ENCODE results near the gene MYOZ3.

The MYOZ3 gene

DNA sequence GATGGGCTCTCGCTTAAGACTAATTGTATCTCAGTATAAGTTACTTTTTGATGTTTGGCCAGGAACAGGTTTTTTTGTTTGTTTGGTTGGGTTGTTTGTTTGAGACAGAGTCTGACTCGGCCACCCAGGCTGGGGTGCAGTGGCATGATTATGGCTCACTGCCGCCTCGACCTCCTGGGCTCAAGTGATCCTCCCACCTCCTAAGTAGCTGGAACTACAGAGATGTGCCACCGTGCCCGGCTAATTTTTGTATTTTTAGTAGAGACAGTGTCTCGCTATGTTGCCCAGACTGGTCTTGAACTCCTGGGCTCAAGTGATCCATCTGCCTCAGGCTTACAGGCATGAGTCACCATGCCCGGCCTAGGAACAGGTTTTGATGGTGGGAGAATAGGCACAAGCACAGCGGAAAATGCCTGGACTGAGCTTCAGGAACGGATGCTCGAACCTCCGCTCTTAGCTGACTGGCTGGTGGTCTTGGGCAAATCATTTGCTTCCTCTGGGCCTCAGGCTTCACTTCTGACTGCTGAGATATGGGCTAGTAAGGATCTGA is 32.0 kb upstream of the MYOZ3 start:
- no peak overlapping the region for H3K4me3 ChIP-seq (ENCODE audit: insufficient read depth in 1 of 2, low read depth in 1 of 2, low read length in 2 of 2)
- 92% methylated on average over 11 of the region's 12 CpGs for WGBS
- H4K91ac ChIP-seq (ENCODE audit: low read length) = peak overlapping the region; percentile 4
- no peak overlapping the region for H3K14ac ChIP-seq (ENCODE audit: low read length in 2 of 2)
- no peak overlapping the region for H3K4me2 ChIP-seq (ENCODE audit: low read length, poor library complexity, severe bottlenecking)
- H2BK120ac ChIP-seq (ENCODE audit: low read depth, low read length) = no peak overlapping the region
- H3K9ac ChIP-seq (ENCODE audit: low read length) = no peak overlapping the region
- H3K4ac ChIP-seq (ENCODE audit: low read depth in 1 of 2, low read length in 2 of 2) = no peak overlapping the region
- H4K8ac ChIP-seq (ENCODE audit: low read length) = no peak overlapping the region
- no peak for DNase-seq
- H3K79me1 ChIP-seq (replicated peaks; ENCODE audit: low read length, poor library complexity, severe bottlenecking) = no peaks in the 10 kb centered on the region
- H3K4me1 ChIP-seq (ENCODE audit: control insufficient read depth, insufficient read depth, low read depth, low read length) = peaks cover 20% of the 10 kb centered on the region
- no peak overlapping the region for H2BK5ac ChIP-seq (ENCODE audit: low read depth, low read length, poor library complexity, severe bottlenecking)
- H2AFZ ChIP-seq (ENCODE audit: low read depth, low read length) = no peak overlapping the region
- H3K18ac ChIP-seq (ENCODE audit: low read depth in 1 of 2, low read length in 2 of 2) = peak overlapping the region in 1 of 2 experiments; percentile 68
- H2BK12ac ChIP-seq (ENCODE audit: low read length in 2 of 2) = no peak overlapping the region
- H3K27ac ChIP-seq (ENCODE audit: low read length, poor library complexity, severe bottlenecking) = no peak overlapping the region
- no peaks in the 10 kb centered on the region for H3K36me3 ChIP-seq (ENCODE audit: control insufficient read depth in 1 of 2, insufficient read depth in 2 of 2, low read depth in 1 of 2, low read length in 2 of 2)
- H3K27me3 ChIP-seq (ENCODE audit: control insufficient read depth in 1 of 2, insufficient read depth in 1 of 2, low read length in 2 of 2) = peaks cover 0 to 17% of the 10 kb centered on the region in 2 experiments
- no peak overlapping the region for H3K23ac ChIP-seq (ENCODE audit: low read length in 2 of 2)
- no peak overlapping the region for H2BK15ac ChIP-seq (ENCODE audit: low read depth, poor library complexity, severe bottlenecking)
- H3K9me3 ChIP-seq (ENCODE audit: control insufficient read depth, low read length) = no peaks in the 10 kb centered on the region
- H2AK5ac ChIP-seq (ENCODE audit: low read length, severe bottlenecking) = no peak overlapping the region

GRCh38 chr5:150630016-150630415 is 31.0 kb upstream of the MYOZ3 start:
- Histone ChIP-seq H3K9ac (ENCODE audit: low read length) (no peak overlapping the region), H3K14ac (ENCODE audit: low read length in 2 of 2) (no peak overlapping the region), H3K9me3 (ENCODE audit: control insufficient read depth, low read length) (no peaks in the 10 kb centered on the region), H3K4ac (ENCODE audit: low read depth in 1 of 2, low read length in 2 of 2) (no peak overlapping the region), H2BK120ac (ENCODE audit: low read depth, low read length) (no peak overlapping the region), H2BK5ac (ENCODE audit: low read depth, low read length, poor library complexity, severe bottlenecking) (no peak overlapping the region), H2AK5ac (ENCODE audit: low read length, severe bottlenecking) (no peak overlapping the region), H2BK12ac (ENCODE audit: low read length in 2 of 2) (peak overlapping the region in 1 of 2 experiments; percentile 45), H2BK15ac (ENCODE audit: low read depth, poor library complexity, severe bottlenecking) (no peak overlapping the region), H3K79me1 (replicated peaks; ENCODE audit: low read length, poor library complexity, severe bottlenecking) (no peaks in the 10 kb centered on the region), H3K4me2 (ENCODE audit: low read length, poor library complexity, severe bottlenecking) (no peak overlapping the region), H3K18ac (ENCODE audit: low read depth in 1 of 2, low read length in 2 of 2) (peak overlapping the region in 1 of 2 experiments; percentile 52), H3K4me1 (ENCODE audit: control insufficient read depth, insufficient read depth, low read depth, low read length) (peaks cover 15% of the 10 kb centered on the region), H3K4me3 (ENCODE audit: insufficient read depth in 1 of 2, low read depth in 1 of 2, low read length in 2 of 2) (no peak overlapping the region), H3K27ac (ENCODE audit: low read length, poor library complexity, severe bottlenecking) (no peak overlapping the region), H4K8ac (ENCODE audit: low read length) (no peak overlapping the region), H3K27me3 (ENCODE audit: control insufficient read depth in 1 of 2, insufficient read depth in 1 of 2, low read length in 2 of 2) (peaks cover 0 to 11% of the 10 kb centered on the region in 2 experiments), H3K23ac (ENCODE audit: low read length in 2 of 2) (no peak overlapping the region), H2AFZ (ENCODE audit: low read depth, low read length) (no peak overlapping the region), H4K91ac (ENCODE audit: low read length) (no peak overlapping the region), H3K36me3 (ENCODE audit: control insufficient read depth in 1 of 2, insufficient read depth in 2 of 2, low read depth in 1 of 2, low read length in 2 of 2) (no peaks in the 10 kb centered on the region)
- DNase-seq = no peak
- WGBS = 95% methylated on average over 6 of the region's 6 CpGs

DNA sequence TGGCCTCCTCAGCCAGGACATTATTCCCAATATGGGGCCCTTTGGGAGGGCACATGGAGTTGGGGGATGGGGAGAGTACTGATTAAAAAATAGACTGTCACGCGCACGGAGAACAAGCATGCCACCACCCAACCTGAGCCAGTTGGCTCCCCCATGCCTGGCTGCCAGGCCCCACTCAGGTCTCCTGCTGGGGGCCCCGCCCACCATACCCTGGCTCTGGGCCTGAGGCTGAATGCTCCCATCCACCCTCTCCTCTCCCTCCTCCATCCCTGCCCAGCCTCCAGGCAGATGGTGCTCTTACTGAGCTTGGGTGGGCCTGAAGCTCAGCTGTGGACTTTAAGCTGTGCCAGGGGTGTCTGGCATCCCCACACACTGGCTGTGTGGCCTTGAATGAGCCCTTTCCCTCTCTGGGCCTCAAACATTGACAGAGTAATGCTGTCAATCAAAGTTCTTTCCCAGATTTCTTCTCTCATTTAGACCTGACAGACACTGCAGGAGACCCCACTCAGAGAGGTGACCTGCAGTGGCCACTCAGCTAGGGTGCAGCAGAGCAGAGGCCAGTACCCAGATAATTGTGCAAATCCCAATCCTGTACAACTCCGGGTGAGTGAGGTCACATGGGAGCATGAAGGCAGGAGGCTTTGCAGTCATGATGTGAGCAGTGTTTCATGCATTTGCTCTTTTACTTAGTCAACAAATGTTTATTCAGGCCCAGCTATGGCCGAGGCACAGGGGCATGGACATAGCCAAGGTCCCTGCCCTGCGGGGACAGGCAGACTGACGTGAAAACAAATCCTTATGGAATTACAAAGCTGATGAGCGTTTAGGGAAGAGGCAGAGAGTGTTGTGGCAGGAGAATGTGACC is 30.4 kb upstream of the MYOZ3 start:
- Histone ChIP-seq H4K91ac (ENCODE audit: low read length) (peak overlapping the region; percentile 60), H3K9ac (ENCODE audit: low read length) (no peak overlapping the region), H2AFZ (ENCODE audit: low read depth, low read length) (no peak overlapping the region), H3K9me3 (ENCODE audit: control insufficient read depth, low read length) (no peaks in the 10 kb centered on the region), H3K18ac (ENCODE audit: low read depth in 1 of 2, low read length in 2 of 2) (peak overlapping the region; percentile 41 to 52), H3K14ac (ENCODE audit: low read length in 2 of 2) (peak overlapping the region in 1 of 2 experiments; percentile 79), H3K79me1 (replicated peaks; ENCODE audit: low read length, poor library complexity, severe bottlenecking) (no peaks in the 10 kb centered on the region), H3K23ac (ENCODE audit: low read length in 2 of 2) (no peak overlapping the region), H4K8ac (ENCODE audit: low read length) (no peak overlapping the region), H3K4me2 (ENCODE audit: low read length, poor library complexity, severe bottlenecking) (no peak overlapping the region), H3K4me1 (ENCODE audit: control insufficient read depth, insufficient read depth, low read depth, low read length) (peaks cover 12% of the 10 kb centered on the region), H3K4ac (ENCODE audit: low read depth in 1 of 2, low read length in 2 of 2) (no peak overlapping the region), H3K36me3 (ENCODE audit: control insufficient read depth in 1 of 2, insufficient read depth in 2 of 2, low read depth in 1 of 2, low read length in 2 of 2) (no peaks in the 10 kb centered on the region), H2BK12ac (ENCODE audit: low read length in 2 of 2) (peak overlapping the region; percentile 38 to 49), H2BK15ac (ENCODE audit: low read depth, poor library complexity, severe bottlenecking) (peak overlapping the region; percentile 68), H3K4me3 (ENCODE audit: insufficient read depth in 1 of 2, low read depth in 1 of 2, low read length in 2 of 2) (no peak overlapping the region), H2AK5ac (ENCODE audit: low read length, severe bottlenecking) (no peak overlapping the region), H3K27ac (ENCODE audit: low read length, poor library complexity, severe bottlenecking) (no peak overlapping the region), H2BK120ac (ENCODE audit: low read depth, low read length) (peak overlapping the region; percentile 27), H2BK5ac (ENCODE audit: low read depth, low read length, poor library complexity, severe bottlenecking) (no peak overlapping the region), H3K27me3 (ENCODE audit: control insufficient read depth in 1 of 2, insufficient read depth in 1 of 2, low read length in 2 of 2) (peaks cover 0 to 5% of the 10 kb centered on the region in 2 experiments)
- DNase-seq = peak; percentile 51
- WGBS = 67% methylated on average over 6 of the region's 9 CpGs

- Histone ChIP-seq H2BK5ac (ENCODE audit: low read depth, low read length, poor library complexity, severe bottlenecking) (no peak overlapping the region), H3K23ac (ENCODE audit: low read length in 2 of 2) (no peak overlapping the region), H3K9me3 (ENCODE audit: control insufficient read depth, low read length) (no peaks in the 10 kb centered on the region), H3K27me3 (ENCODE audit: control insufficient read depth in 1 of 2, insufficient read depth in 1 of 2, low read length in 2 of 2) (no peaks in the 10 kb centered on the region), H3K4me1 (ENCODE audit: control insufficient read depth, insufficient read depth, low read depth, low read length) (peaks cover 13% of the 10 kb centered on the region), H3K27ac (ENCODE audit: low read length, poor library complexity, severe bottlenecking) (no peak overlapping the region), H3K4ac (ENCODE audit: low read depth in 1 of 2, low read length in 2 of 2) (peak overlapping the region in 1 of 2 experiments; percentile 59), H3K9ac (ENCODE audit: low read length) (no peak overlapping the region), H3K79me1 (replicated peaks; ENCODE audit: low read length, poor library complexity, severe bottlenecking) (no peaks in the 10 kb centered on the region), H3K4me2 (ENCODE audit: low read length, poor library complexity, severe bottlenecking) (no peak overlapping the region), H2AFZ (ENCODE audit: low read depth, low read length) (no peak overlapping the region), H3K14ac (ENCODE audit: low read length in 2 of 2) (no peak overlapping the region), H3K36me3 (ENCODE audit: control insufficient read depth in 1 of 2, insufficient read depth in 2 of 2, low read depth in 1 of 2, low read length in 2 of 2) (no peaks in the 10 kb centered on the region), H4K91ac (ENCODE audit: low read length) (peak overlapping the region; percentile 52), H2AK5ac (ENCODE audit: low read length, severe bottlenecking) (no peak overlapping the region), H2BK15ac (ENCODE audit: low read depth, poor library complexity, severe bottlenecking) (no peak overlapping the region), H2BK12ac (ENCODE audit: low read length in 2 of 2) (peak overlapping the region; percentile 49 to 69), H3K4me3 (ENCODE audit: insufficient read depth in 1 of 2, low read depth in 1 of 2, low read length in 2 of 2) (no peak overlapping the region), H2BK120ac (ENCODE audit: low read depth, low read length) (peak overlapping the region; percentile 27), H3K18ac (ENCODE audit: low read depth in 1 of 2, low read length in 2 of 2) (peak overlapping the region; percentile 37 to 44), H4K8ac (ENCODE audit: low read length) (no peak overlapping the region)
- 79% methylated on average over 4 of the region's 6 CpGs for WGBS
- no peak for DNase-seq
These were observed 29.7 kb upstream of the MYOZ3 start for GRCh38 chr5:150631326-150631701.
